GM18858 (cell line): ENCODE measurements around the gene MCAM.

Experiments used
- ATAC-seq: cut with Tn5 transposase; IDR thresholded peaks from one replicate; pipeline ENCODE4 v1.9.1; 2021; ENCODE audit not compliant: unreplicated experiment

MCAM gene

GRCh38 chr11:119316729-119317591 lies at the start of gene MCAM:
MCAM (minus strand) TSS chr11:119317130; CDS start chr11:119317101, 29 bp downstream.
- ATAC-seq = no peak

GRCh38 chr11:119365071-119365591 lies 48.2 kb upstream of the MCAM start:
- no peak for ATAC-seq

- ATAC-seq = no peak
Measured at GRCh38 chr11:119363851-119364590, 47.1 kb upstream of the MCAM start.

- ATAC-seq = no peak
Measured at GRCh38 chr11:119363081-119363850, 46.3 kb upstream of the MCAM start.

DNA sequence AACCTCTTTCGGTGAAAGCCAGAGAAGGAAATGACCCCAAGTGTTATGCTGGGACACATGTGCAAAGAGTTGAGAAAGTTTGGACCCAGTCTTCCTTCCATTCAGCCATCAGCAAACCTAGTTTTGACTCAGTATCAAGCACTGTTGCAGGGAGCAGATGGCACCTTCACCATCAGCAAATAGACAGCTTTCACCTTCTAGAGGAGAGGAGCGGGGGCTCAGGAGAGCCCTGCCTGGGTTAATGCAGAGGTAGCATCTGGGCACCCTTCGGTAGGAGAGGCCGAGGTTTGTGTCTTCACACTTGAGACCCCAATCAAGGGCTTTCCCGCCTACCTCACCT lies 45.8 kb upstream of the MCAM start:
- no peak for ATAC-seq

DNA sequence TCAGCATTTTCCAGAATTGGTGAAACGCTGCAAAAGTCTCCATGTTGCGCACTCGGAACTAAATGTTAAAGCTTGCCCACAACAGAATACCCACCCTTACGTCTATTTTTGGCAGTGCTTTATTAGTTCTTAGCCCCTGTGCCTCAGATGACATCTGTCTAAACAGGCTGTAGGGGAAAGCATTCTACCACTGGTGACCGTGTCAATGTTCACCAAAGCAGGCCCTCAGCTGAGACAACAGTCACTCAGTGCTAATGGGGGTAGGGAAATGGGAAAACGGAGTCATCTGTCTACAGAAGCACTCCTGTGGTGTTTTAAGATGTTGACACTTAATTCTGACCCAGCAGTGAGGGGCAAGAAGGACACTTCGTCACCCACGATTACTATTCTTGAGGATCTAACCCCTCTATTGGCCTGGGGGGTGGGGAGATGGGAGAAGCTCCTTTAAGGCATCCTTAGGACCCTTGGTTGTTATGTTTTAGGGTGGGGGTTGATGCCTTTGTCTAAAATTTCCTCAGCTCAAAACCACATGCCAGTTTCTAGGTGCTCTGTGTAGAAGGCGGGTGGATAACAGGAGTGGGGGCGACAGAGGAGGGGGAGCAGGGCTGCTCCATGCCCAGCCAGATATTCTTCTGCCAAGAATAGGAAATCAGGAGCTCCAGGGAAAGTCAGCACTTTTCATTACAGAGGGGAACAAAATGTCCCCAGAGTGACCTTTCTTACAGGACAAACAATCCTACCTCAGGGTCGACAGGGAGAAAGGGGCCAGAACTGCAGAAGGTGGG lies 45.2 kb upstream of the MCAM start:
- no peak for ATAC-seq

GRCh38 chr11:119361056-119361787 lies 44.3 kb upstream of the MCAM start:
- no peak for ATAC-seq

DNA sequence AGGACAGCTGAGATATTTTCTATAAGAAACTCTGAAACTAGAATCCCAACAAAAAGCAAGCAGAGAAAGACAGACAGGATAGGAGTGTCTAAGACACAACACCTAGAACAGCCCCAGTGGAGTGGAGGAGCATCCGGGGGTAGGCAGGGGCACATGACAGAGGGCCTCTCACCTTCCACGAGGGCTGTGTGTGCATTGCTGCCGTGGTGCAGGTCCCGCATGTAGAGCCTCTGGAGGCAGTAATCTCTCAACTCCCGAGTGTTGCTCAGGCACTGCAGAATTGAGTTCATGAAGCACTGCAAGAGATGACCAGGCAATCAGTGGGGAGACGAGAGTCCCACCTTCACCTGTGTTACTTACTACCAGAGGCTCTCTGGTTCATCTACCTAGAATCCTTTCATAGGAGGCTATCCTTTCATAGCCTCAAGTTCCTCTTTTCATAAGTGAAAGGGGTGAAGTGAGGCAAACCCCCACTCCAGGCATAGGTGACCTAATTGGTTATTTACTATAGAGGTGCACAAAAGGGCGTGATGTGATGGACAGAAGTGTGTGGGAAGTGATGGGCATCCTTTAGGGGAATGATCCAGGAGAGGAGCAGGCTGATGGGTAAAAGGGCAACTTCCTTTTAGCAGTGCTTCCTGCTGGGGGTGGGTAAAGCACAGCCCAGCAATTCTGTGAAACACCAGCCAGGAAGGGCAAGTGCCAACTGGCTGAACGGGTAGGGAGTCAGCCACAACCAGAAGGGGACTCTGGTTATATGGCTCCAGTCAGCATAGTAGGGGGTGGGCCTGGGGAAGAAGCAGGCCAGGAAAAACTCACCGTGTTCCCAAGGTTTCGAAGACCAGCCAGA lies 42.7 kb upstream of the MCAM start:
- no peak for ATAC-seq

GRCh38 chr11:119357074-119357473 lies 40.1 kb upstream of the MCAM start:
- ATAC-seq = no peak

- no peak for ATAC-seq
Measured at GRCh38 chr11:119356349-119357031, 39.6 kb upstream of the MCAM start.

GRCh38 chr11:119355091-119355843 lies 38.3 kb upstream of the MCAM start:
- ATAC-seq = no peak

- no peak for ATAC-seq
Measured at GRCh38 chr11:119352857-119353260, 35.9 kb upstream of the MCAM start.

DNA sequence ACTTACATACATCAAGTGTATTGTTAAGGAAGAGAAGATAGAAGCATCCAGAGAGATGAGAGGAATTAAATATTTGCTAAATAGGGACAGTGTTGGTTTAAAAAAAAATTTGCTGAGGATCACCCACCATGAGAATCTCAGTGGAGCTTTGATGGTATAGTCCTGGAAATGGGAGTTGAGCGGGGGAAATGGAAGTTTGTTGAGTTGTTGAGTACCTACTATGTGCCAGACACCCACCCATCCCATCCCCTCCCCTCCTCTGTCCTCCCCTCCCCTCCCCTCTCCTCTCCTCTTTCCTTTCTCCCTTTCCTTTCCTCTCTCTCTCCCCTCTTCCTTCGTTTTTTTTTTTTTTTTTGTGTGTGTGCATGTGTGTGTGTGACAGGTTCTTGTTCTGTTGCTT lies 34.3 kb upstream of the MCAM start:
- ATAC-seq = no peak

DNA sequence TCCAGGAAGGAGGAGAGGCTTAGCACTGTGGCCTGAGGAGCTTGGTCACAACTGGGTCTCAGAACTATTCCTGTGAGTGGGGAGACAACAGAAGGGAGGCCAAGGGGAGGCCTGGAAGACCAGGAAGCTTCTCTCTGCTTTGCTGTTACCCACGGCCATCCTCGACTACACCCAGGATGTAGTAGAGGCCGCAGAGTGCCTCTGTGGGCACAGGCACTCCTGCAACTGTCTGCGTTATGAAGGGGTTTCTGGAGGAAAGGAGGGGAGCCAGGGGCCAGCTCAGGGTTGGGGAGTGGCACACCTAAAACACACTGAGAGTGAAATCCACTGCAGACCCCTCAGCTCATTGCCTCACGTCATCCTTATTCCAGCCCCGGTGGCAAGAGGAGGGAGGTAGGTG lies 33.4 kb upstream of the MCAM start:
- no peak for ATAC-seq

GRCh38 chr11:119347940-119348605 lies 31.1 kb upstream of the MCAM start:
- ATAC-seq = no peak

- no peak for ATAC-seq
Measured at GRCh38 chr11:119347242-119347641, 30.3 kb upstream of the MCAM start.

DNA sequence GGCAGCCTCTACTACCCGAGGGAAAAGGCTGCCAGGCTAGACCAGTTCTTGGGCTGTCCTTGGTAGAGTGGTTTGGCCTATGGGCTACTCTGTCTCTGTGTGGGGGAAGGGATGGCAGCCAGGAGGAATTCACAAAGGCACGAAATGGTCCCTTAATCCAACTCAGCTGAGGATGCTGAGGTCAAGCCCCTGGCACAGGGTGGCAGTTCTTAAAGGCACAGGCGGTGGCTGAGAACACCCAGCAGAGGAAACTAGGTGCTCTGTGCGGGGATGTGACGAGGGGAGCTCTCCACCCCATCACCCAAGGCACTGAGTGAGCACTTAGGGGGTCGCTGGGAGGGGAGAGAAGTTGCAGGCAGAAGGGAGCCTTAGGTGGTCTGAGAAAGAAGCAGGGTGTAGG lies 29.7 kb upstream of the MCAM start, which contains the start of gene MFRP:
Gene MFRP, minus strand, starts transcription at position 101 of the 400 bp plus-strand sequence. CDS start 192 bp downstream, outside the sequence.
- ATAC-seq = no peak
